SK-N-SH (cell line): Measurements from ENCODE around the gene TMOD2. TPM values are rescaled to one million over a fixed set of nuclear protein-coding genes. Genes with fewer than 3 reads are reported as not detected.

Experiments used
- CTCF ChIA-PET: fragments of 300-600, 350-600 bp; formaldehyde crosslinking; extraction: SDS; loops from one replicate; lab custom pipeline; 2021; lab: Yijun Ruan, JAX
- POLR2A ChIA-PET: fragments of 350-600 bp; sonication (Branson Sonifier 250); formaldehyde crosslinking; extraction: SDS; loops from one replicate; lab custom pipeline; 2020; ENCODE audit warnings: antibody characterized with exemption, inconsistent platforms; lab: Yijun Ruan, JAX
- DNase-seq: peaks from one replicate; pipeline ENCODE4 v3.0.0; 2012
- H2AFZ ChIP-seq: fragments of 200-600 bp; sonication (generic); 2 replicates; pipeline ENCODE4 v1.8.1; 2016; ENCODE audit warnings: antibody characterized with exemption, mild to moderate bottlenecking, low read depth
- H3F3A ChIP-seq: fragments of 200-600 bp; sonication (generic); replicated peaks from 2 replicates; pipeline ENCODE3; 2016; ENCODE audit warnings: antibody characterized with exemption, mild to moderate bottlenecking; ENCODE audit not compliant: insufficient read depth
- H3K27ac ChIP-seq, 2 experiments: fragments of 200-500 bp in 1 of 2; fragments of 200-600 bp in 1 of 2; sonication (Bioruptor generic) in 1 of 2; sonication (generic), shearing (Covaris generic) in 1 of 2; 2 replicates each; pipeline versions ENCODE4 v1.5.1 to v1.6.1; 2014 to 2016; ENCODE audit warnings: low read depth in 2 of 2, inconsistent platforms in 1 of 2, low read length in 1 of 2, mild to moderate bottlenecking in 1 of 2, mixed read lengths in 1 of 2
- H3K27me3 ChIP-seq: fragments of 200-600 bp; sonication (generic), shearing (Covaris generic); 2 replicates; pipeline ENCODE4 v1.6.1; 2016; ENCODE audit warnings: mixed run types; ENCODE audit not compliant: insufficient read depth
- H3K36me3 ChIP-seq, 2 experiments: fragments of 200-500 bp in 1 of 2; fragments of 200-600 bp in 1 of 2; sonication (Bioruptor generic) in 1 of 2; sonication (generic) in 1 of 2; replicated peaks in 1 of 2; 2 replicates each; pipeline versions ENCODE3 to v1.5.1; 2014 to 2016; ENCODE audit warnings: low read length in 1 of 2, mild to moderate bottlenecking in 1 of 2; ENCODE audit not compliant: insufficient read depth in 2 of 2, control insufficient read depth in 1 of 2
- H3K4me1 ChIP-seq, 2 experiments: fragments of 200-500 bp in 1 of 2; fragments of 200-600 bp in 1 of 2; sonication (Bioruptor generic) in 1 of 2; sonication (generic), shearing (Covaris generic) in 1 of 2; 2 replicates each; pipeline versions ENCODE4 v1.5.1 to v1.6.1; 2014 to 2016; ENCODE audit warnings: low read depth in 1 of 2, low read length in 1 of 2, mixed run types in 1 of 2; ENCODE audit not compliant: insufficient read depth in 2 of 2, control insufficient read depth in 1 of 2
- H3K4me2 ChIP-seq: fragments of 200-600 bp; sonication (generic), shearing (Covaris generic); 2 replicates; pipeline ENCODE4 v1.6.1; 2017; ENCODE audit warnings: mixed run types
- H3K4me3 ChIP-seq, 2 experiments: fragments of 200-500 bp in 1 of 2; fragments of 200-600 bp in 1 of 2; sonication (Bioruptor generic) in 1 of 2; sonication (generic), shearing (Covaris generic) in 1 of 2; 2 replicates each; pipeline versions ENCODE4 v1.5.1 to v1.8.1; 2014 to 2016; ENCODE audit warnings: low read depth in 2 of 2, inconsistent platforms in 1 of 2, low read length in 1 of 2, mild to moderate bottlenecking in 1 of 2, mixed read lengths in 1 of 2, moderate library complexity in 1 of 2
- H3K79me2 ChIP-seq: fragments of 200-600 bp; sonication (generic); 2 replicates; pipeline ENCODE4 v1.8.1; 2017; ENCODE audit warnings: mild to moderate bottlenecking; ENCODE audit not compliant: insufficient read depth
- H3K9ac ChIP-seq: fragments of 200-600 bp; sonication (generic); 2 replicates; pipeline ENCODE4 v1.6.1; 2017; ENCODE audit warnings: mixed run types
- H3K9me2 ChIP-seq: fragments of 200-600 bp; sonication (generic); 2 replicates; pipeline ENCODE4 v1.6.1; 2017; ENCODE audit warnings: mixed run types
- H3K9me3 ChIP-seq: fragments of 200-600 bp; sonication (generic); 2 replicates; pipeline ENCODE4 v1.6.1; 2017; ENCODE audit warnings: mixed run types, mild to moderate bottlenecking, moderate library complexity
- H4K20me1 ChIP-seq: fragments of 200-600 bp; sonication (generic); 2 replicates; pipeline ENCODE4 v1.6.1; 2017; ENCODE audit warnings: mild to moderate bottlenecking, mixed run types; ENCODE audit not compliant: insufficient read depth
- CHD2 ChIP-seq: fragments of 150-350 bp; IDR thresholded peaks from 2 replicates; pipeline ENCODE4 v1.6.1; 2018; ENCODE audit warnings: low read length; ENCODE audit not compliant: partially characterized antibody
- CTCF ChIP-seq: fragments of 200-600 bp; sonication (generic); IDR thresholded peaks from 2 replicates; pipeline ENCODE4 v1.6.1; 2017; ENCODE audit warnings: antibody characterized with exemption, mild to moderate bottlenecking, moderate library complexity
- ELF1 ChIP-seq: IDR thresholded peaks from 2 replicates; pipeline ENCODE4 v1.4.0; 2012
- EP300 ChIP-seq, 2 experiments: IDR thresholded peaks; 2 replicates each; pipeline versions ENCODE4 v1.4.0 to v1.6.1; 2012; ENCODE audit warnings: borderline replicate concordance in 1 of 2, low read depth in 1 of 2, low read length in 1 of 2
- FOXJ3 ChIP-seq: sonication (generic); formaldehyde crosslinking; IDR thresholded peaks from 2 replicates; pipeline ENCODE4 v1.5.1; 2020; ENCODE audit warnings: mild to moderate bottlenecking, missing genetic modification reagents
- FOXM1 ChIP-seq: IDR thresholded peaks from 2 replicates; pipeline ENCODE4 v1.4.0; 2012; ENCODE audit warnings: low read depth, mild to moderate bottlenecking
- GATA2 ChIP-seq: sonication (generic); formaldehyde crosslinking; IDR thresholded peaks from 2 replicates; pipeline ENCODE4 v1.5.0; 2020; ENCODE audit warnings: mild to moderate bottlenecking, missing genetic modification reagents
- IRF3 ChIP-seq: fragments of 150-350 bp; IDR thresholded peaks from 2 replicates; pipeline ENCODE4 v1.6.1; 2016; ENCODE audit warnings: mild to moderate bottlenecking, low read depth, low read length
- JUND ChIP-seq: IDR thresholded peaks from 2 replicates; pipeline ENCODE4 v1.4.0; 2012
- MXI1 ChIP-seq: IDR thresholded peaks from 2 replicates; pipeline ENCODE4 v1.6.1; 2012; ENCODE audit warnings: mild to moderate bottlenecking, low read depth, low read length, improper control_type of control experiment
- NRF1 ChIP-seq: IDR thresholded peaks from 2 replicates; pipeline ENCODE4 v1.6.1; 2012; ENCODE audit warnings: low read depth, mild to moderate bottlenecking, low read length
- POLR2AphosphoS5 ChIP-seq: IDR thresholded peaks from 2 replicates; pipeline ENCODE4 v1.6.1; 2012; ENCODE audit warnings: low read depth, low read length
- RAD21 ChIP-seq: IDR thresholded peaks from 2 replicates; pipeline ENCODE4 v1.6.1; 2012; ENCODE audit warnings: mild to moderate bottlenecking, low read length
- RCOR1 ChIP-seq: fragments of 150-350 bp; IDR thresholded peaks from 2 replicates; pipeline ENCODE4 v1.6.1; 2017; ENCODE audit warnings: antibody characterized with exemption, low read length
- RXRA ChIP-seq: IDR thresholded peaks from 2 replicates; pipeline ENCODE4 v1.4.0; 2012; ENCODE audit warnings: low read depth, mild to moderate bottlenecking, borderline replicate concordance
- SMC3 ChIP-seq: IDR thresholded peaks from 2 replicates; pipeline ENCODE4 v1.6.1; 2012; ENCODE audit warnings: low read depth, low read length, improper control_type of control experiment
- TCF12 ChIP-seq: IDR thresholded peaks from 2 replicates; pipeline ENCODE4 v1.4.0; 2012
- TEAD4 ChIP-seq: IDR thresholded peaks from 2 replicates; pipeline ENCODE4 v1.4.0; 2012; ENCODE audit warnings: mild to moderate bottlenecking, borderline replicate concordance; ENCODE audit not compliant: insufficient read depth
- USF1 ChIP-seq: IDR thresholded peaks from 2 replicates; pipeline ENCODE4 v1.4.0; 2012; ENCODE audit warnings: low read depth, borderline replicate concordance
- USF2 ChIP-seq: fragments of 150-350 bp; IDR thresholded peaks from 2 replicates; pipeline ENCODE4 v1.6.1; 2017; ENCODE audit warnings: antibody characterized with exemption, low read length, low read depth, borderline replicate concordance
- YY1 ChIP-seq: IDR thresholded peaks from 2 replicates; pipeline ENCODE4 v1.4.0; 2012; ENCODE audit warnings: low read depth, mild to moderate bottlenecking
- WGBS: methylation state at CpG from one replicate; pipeline ENCODE4 v1.1.6; 2017; ENCODE audit warnings: low lambda C conversion rate; 5-methylcytosine and 5-hydroxymethylcytosine counted together
- polyA plus RNA-seq, 3 experiments: library from polyadenylated mRNA; depleted of rRNA; stranded (reverse); fragments of >200 nt; gene quantifications; 2 replicates each; pipeline ENCODE4 v1.2.3, GENCODE V29; 2012

Gene TMOD2
- polyA plus RNA-seq, 1 of the 3 experiments (the other 2 are of a cell fraction) = 2.7 TPM

- Histone ChIP-seq H3K27ac (peak overlapping the region in 1 of 2 experiments; percentile 67; a peak in 2 of 4 replicates), H3K79me2 (no peaks in the 10 kb centered on the region), H3F3A (no peaks in the 10 kb centered on the region), H2AFZ (no peak overlapping the region), H3K9me2 (no peaks in the 10 kb centered on the region), H3K4me2 (no peak overlapping the region), H3K4me1 (peaks cover 0 to 20% of the 10 kb centered on the region in 2 experiments; a peak in 2 of 4 replicates), H3K36me3 (no peaks in the 10 kb centered on the region), H3K9ac (no peak overlapping the region), H3K4me3 (no peak overlapping the region), H3K9me3 (no peaks in the 10 kb centered on the region), H4K20me1 (no peaks in the 10 kb centered on the region), H3K27me3 (no peaks in the 10 kb centered on the region)
- 68% methylated on average over 5 of the region's 6 CpGs for WGBS
- DNase-seq = peak; percentile 59
- ChIA-PET CTCF (interaction anchor here (0.7 to 1.8 kb wide), 2 partner anchors 23 to 30 kb away, joined by 3 to 5 read pairs; partner anchors contain the start of gene TMOD3), POLR2A (no interaction called here)
- peak; percentile 52 for TF ChIP-seq GATA2 (CRISPR knock-in tag)
- TF ChIP-seq EP300 (IDR thresholded peaks at IDR 0.05; ENCODE audit: borderline replicate concordance in 1 of 2, low read depth in 1 of 2, low read length in 1 of 2) = peak in 1 of 2 experiments; percentile 23; a peak in 1 of 4 replicates
- TF ChIP-seq CHD2 = peak; percentile 33
- no peak for TF ChIP-seq USF1
- 0 out of 2 replicates have a peak, but pooled peaks have one; percentile 25 for TF ChIP-seq RCOR1
Measured at GRCh38 chr15:51799282-51800252, 48.2 kb downstream of the TMOD2 start.

GRCh38 chr15:51801391-51801835 is 50.0 kb downstream of the TMOD2 start:
- peak overlapping the region in 1 of 2 experiments; percentile 3; a peak in 1 of 4 replicates for H3K27ac ChIP-seq
- CTCF ChIA-PET = interaction anchor here (0.6 to 1.6 kb wide), 8 partner anchors 11 to 134 kb away, joined by 3 to 11 read pairs (median 4); no protein-coding TSS in a partner anchor
- 47% methylated on average over 3 of the region's 3 CpGs for WGBS
- H3K4me3 ChIP-seq = peak overlapping the region in 1 of 2 experiments; percentile 25; a peak in 1 of 4 replicates
- no peaks in the 10 kb centered on the region for H3K9me2 ChIP-seq
- no peak overlapping the region for H3K9ac ChIP-seq
- no peaks in the 10 kb centered on the region for H3K79me2 ChIP-seq
- no peak overlapping the region for H2AFZ ChIP-seq
- no peaks in the 10 kb centered on the region for H4K20me1 ChIP-seq
- H3K4me1 ChIP-seq = peaks cover 0 to 20% of the 10 kb centered on the region in 2 experiments; a peak in 2 of 4 replicates
- no peaks in the 10 kb centered on the region for H3K27me3 ChIP-seq
- no peaks in the 10 kb centered on the region for H3F3A ChIP-seq
- no peaks in the 10 kb centered on the region for H3K9me3 ChIP-seq
- DNase-seq = peak; percentile 70
- H3K36me3 ChIP-seq = peaks cover under 1 to 4% of the 10 kb centered on the region in 2 experiments
- POLR2A ChIA-PET = no interaction called here
- H3K4me2 ChIP-seq = no peak overlapping the region
- TF ChIP-seq IRF3 = no peak
- TF ChIP-seq JUND = no peak
- TF ChIP-seq CHD2 = peak; percentile 84
- TF ChIP-seq CTCF = peak; percentile 70
- TF ChIP-seq FOXM1 = no peak
- TF ChIP-seq NRF1 = no peak
- peak; percentile 81 for TF ChIP-seq GATA2 (CRISPR knock-in tag)
- no peak for TF ChIP-seq FOXJ3
- no peak for TF ChIP-seq MXI1
- TF ChIP-seq TEAD4 = no peak
- TF ChIP-seq ELF1 = no peak
- TF ChIP-seq TCF12 = no peak
- TF ChIP-seq RXRA = no peak
- no peak for TF ChIP-seq USF2
- TF ChIP-seq SMC3 = 0 out of 2 replicates have a peak, but pooled peaks have one; percentile 13
- peak; percentile 40 for TF ChIP-seq RAD21
- TF ChIP-seq EP300 (IDR thresholded peaks at IDR 0.05; ENCODE audit: borderline replicate concordance in 1 of 2, low read depth in 1 of 2, low read length in 1 of 2) = peak in 1 of 2 experiments; percentile 76; a peak in 1 of 4 replicates
- TF ChIP-seq POLR2AphosphoS5 = no peak
- no peak for TF ChIP-seq YY1
- peak; percentile 79 for TF ChIP-seq RCOR1
